Activated naive CD4-positive, alpha-beta T cell treated with anti-CD3 and anti-CD28 coated beads, Interleukin-2, amount 10 ng/mL, durations not matched to agents 5 hours and 36 hours (primary cell): Measurements from ENCODE around the gene PAH. TPM values are rescaled to one million over a fixed set of nuclear protein-coding genes. Genes with fewer than 3 reads are reported as not detected.

Experiments
- total RNA-seq, 2 experiments: library from RNA; stranded (reverse); gene quantifications; one replicate each; pipeline ENCODE4 v1.2.3, GENCODE V29; 2021

PAH gene
- total RNA-seq: not detected

GRCh38 chr12:102917026-102917787, at the start of gene PAH:
Gene PAH, minus strand, starts transcription at chr12:102917244. Its CDS starts 114 bp downstream, at chr12:102917130.

DNA sequence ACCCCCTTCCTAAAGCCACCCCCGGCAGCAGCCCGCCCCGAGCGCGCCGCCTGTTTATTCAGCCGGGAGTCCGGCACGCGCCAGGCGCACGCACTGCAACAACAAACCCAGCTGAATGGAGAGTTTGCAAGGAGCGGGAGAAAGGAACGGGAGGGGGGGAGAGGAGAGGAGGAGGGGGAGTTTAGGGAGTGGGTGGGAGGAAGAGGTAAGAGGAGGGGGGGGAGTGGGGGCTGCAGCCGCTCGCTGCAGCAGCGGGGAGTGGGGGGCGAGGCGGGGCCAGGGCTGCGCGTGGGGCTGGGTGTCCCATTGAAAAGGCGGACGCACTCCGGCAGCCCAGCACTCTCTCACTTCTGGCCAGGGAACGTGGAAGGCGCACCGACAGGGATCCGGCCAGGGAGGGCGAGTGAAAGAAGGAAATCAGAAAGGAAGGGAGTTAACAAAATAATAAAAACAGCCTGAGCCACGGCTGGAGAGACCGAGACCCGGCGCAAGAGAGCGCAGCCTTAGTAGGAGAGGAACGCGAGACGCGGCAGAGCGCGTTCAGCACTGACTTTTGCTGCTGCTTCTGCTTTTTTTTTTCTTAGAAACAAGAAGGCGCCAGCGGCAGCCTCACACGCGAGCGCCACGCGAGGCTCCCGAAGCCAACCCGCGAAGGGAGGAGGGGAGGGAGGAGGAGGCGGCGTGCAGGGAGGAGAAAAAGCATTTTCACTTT, 40.5 kb upstream of the PAH start, which contains the start of gene ASCL1:
Gene ASCL1, plus strand, starts transcription at position 336 of the 712 bp plus-strand sequence. CDS start 571 bp downstream, outside the sequence.

Other genes starting within 250 kb of the PAH start
- gene ASCL1, start 40.4 kb upstream of the PAH start, total RNA-seq: not detected